Osteoblast (primary cell): ENCODE data around the gene MAP3K7. TPM values are rescaled to one million over a fixed set of nuclear protein-coding genes. Genes with fewer than 3 reads are reported as not detected.

ENCODE experiments used
- DNase-seq: peaks from one replicate; pipeline ENCODE4 v3.0.0; 2011; ENCODE audit warnings: low spot score, mixed read lengths; ENCODE audit not compliant: insufficient read length; ENCODE audit errors: missing footprints
- H2AFZ ChIP-seq: 2 replicates; pipeline ENCODE4 v1.6.0; 2011; ENCODE audit warnings: mild to moderate bottlenecking, low read length
- H3K27ac ChIP-seq: 2 replicates; pipeline ENCODE4 v1.5.1; 2011; ENCODE audit warnings: mild to moderate bottlenecking, low read depth, low read length, moderate library complexity
- H3K27me3 ChIP-seq: 2 replicates; pipeline ENCODE4 v1.6.0; 2012; ENCODE audit warnings: mild to moderate bottlenecking, control low read depth, inconsistent platforms, low read length, moderate library complexity; ENCODE audit not compliant: insufficient read depth
- H3K36me3 ChIP-seq: 2 replicates; pipeline ENCODE4 v1.5.1; 2011; ENCODE audit warnings: mild to moderate bottlenecking, low read length, control low read depth, moderate library complexity; ENCODE audit not compliant: insufficient read depth
- H3K4me1 ChIP-seq: 2 replicates; pipeline ENCODE4 v1.5.1; 2011; ENCODE audit warnings: mild to moderate bottlenecking, low read length, control low read depth, moderate library complexity; ENCODE audit not compliant: insufficient read depth
- H3K4me2 ChIP-seq: 2 replicates; pipeline ENCODE4 v1.6.0; 2011; ENCODE audit warnings: mild to moderate bottlenecking, low read length; ENCODE audit not compliant: insufficient read depth
- H3K4me3 ChIP-seq: fragments of 200-600 bp; sonication (generic); 3 replicates; pipeline ENCODE4 v1.5.1; 2012; ENCODE audit warnings: mild to moderate bottlenecking, low read length, inconsistent platforms; ENCODE audit not compliant: insufficient read depth
- H3K79me2 ChIP-seq: 2 replicates; pipeline ENCODE4 v1.6.0; 2012; ENCODE audit warnings: mild to moderate bottlenecking, low read length, control low read depth, inconsistent platforms; ENCODE audit not compliant: insufficient read depth
- H3K9me3 ChIP-seq: 2 replicates; pipeline ENCODE4 v1.5.1; 2011; ENCODE audit warnings: low read depth, low read length, control low read depth
- H4K20me1 ChIP-seq: 2 replicates; pipeline ENCODE4 v1.6.0; 2012; ENCODE audit warnings: mild to moderate bottlenecking, low read length, control low read depth; ENCODE audit not compliant: insufficient read depth
- total RNA-seq: library from RNA; depleted of rRNA; stranded (reverse); fragments of >200 nt; gene quantifications from 2 replicates; pipeline ENCODE4 v1.2.3, GENCODE V29; 2012
- TF ChIP-seq, protein P1 (sequence below): IDR thresholded peaks from 2 replicates; pipeline ENCODE4 v1.5.1; 2011; ENCODE audit warnings: mild to moderate bottlenecking, low read depth, low read length, moderate library complexity; ENCODE audit errors: extremely low read depth

The MAP3K7 gene
- total RNA-seq, 1 donor: 38.4 TPM

DNA sequence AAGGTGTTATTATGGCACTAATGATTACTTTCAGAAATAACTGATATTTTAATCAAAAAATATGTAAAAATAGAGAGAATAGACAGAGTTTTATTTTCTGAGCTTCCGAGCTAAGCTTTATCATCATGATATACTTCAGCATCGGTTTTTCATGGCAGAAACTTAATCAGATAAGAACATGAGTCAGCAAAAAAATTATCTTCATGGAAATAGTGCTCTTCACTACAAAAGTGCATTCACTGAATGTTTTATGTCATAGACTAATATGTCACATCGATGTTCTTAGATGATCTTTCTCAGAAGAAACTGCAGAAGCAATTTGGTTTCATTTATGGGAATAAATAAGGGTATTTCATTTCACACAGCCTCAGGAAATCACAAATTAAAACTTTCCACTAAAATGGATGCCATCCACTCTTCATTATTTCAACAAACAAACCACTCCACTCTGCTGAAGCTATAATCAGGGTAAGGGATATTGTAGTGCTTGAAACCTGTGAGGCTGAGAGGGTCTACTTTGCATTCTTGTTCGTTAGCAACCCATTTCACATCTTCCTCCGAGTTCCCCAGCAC lies 10.2 kb upstream of the MAP3K7 start:
- peaks cover 3% of the 10 kb centered on the region for H3K27me3 ChIP-seq
- no peak overlapping the region for H3K4me3 ChIP-seq
- no peaks in the 10 kb centered on the region for H4K20me1 ChIP-seq
- no peaks in the 10 kb centered on the region for H3K79me2 ChIP-seq
- DNase-seq: no peak
- H3K36me3 ChIP-seq: no peaks in the 10 kb centered on the region
- H3K4me1 ChIP-seq: no peaks in the 10 kb centered on the region
- no peaks in the 10 kb centered on the region for H3K9me3 ChIP-seq
- H3K4me2 ChIP-seq: no peak overlapping the region
- H3K27ac ChIP-seq: no peak overlapping the region
- no peak overlapping the region for H2AFZ ChIP-seq
- TF ChIP-seq, protein P1, sequence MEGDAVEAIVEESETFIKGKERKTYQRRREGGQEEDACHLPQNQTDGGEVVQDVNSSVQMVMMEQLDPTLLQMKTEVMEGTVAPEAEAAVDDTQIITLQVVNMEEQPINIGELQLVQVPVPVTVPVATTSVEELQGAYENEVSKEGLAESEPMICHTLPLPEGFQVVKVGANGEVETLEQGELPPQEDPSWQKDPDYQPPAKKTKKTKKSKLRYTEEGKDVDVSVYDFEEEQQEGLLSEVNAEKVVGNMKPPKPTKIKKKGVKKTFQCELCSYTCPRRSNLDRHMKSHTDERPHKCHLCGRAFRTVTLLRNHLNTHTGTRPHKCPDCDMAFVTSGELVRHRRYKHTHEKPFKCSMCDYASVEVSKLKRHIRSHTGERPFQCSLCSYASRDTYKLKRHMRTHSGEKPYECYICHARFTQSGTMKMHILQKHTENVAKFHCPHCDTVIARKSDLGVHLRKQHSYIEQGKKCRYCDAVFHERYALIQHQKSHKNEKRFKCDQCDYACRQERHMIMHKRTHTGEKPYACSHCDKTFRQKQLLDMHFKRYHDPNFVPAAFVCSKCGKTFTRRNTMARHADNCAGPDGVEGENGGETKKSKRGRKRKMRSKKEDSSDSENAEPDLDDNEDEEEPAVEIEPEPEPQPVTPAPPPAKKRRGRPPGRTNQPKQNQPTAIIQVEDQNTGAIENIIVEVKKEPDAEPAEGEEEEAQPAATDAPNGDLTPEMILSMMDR: no peak

DNA sequence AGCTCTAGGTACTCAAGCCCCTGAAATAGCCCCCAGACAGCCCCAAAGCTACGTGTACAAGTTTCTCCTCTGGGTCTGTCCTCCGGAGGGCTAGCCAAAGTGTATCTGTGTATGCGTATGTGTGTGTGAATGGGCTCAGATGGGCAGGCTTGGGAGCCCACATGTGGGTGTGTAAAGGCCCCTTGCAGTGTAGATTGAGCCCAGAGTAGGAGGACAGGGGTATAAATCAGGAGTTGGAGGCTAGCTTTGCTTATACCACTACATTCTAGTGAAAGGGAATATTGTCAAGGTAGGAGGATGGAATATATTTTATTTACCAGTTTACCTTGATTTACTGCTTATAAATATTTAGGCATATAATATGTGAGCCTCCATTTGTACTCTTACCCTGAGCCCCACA lies 9.0 kb upstream of the MAP3K7 start:
- Histone ChIP-seq H3K4me2 (no peak overlapping the region), H4K20me1 (no peaks in the 10 kb centered on the region), H2AFZ (no peak overlapping the region), H3K9me3 (no peaks in the 10 kb centered on the region), H3K27ac (no peak overlapping the region), H3K36me3 (no peaks in the 10 kb centered on the region), H3K27me3 (no peaks in the 10 kb centered on the region), H3K4me3 (no peak overlapping the region), H3K79me2 (no peaks in the 10 kb centered on the region), H3K4me1 (no peaks in the 10 kb centered on the region)
- peak; percentile 65 for DNase-seq
- TF ChIP-seq, protein P1: no peak

GRCh38 chr6:90586546-90586835 lies 381 bp downstream of the MAP3K7 start:
- peak overlapping the region; percentile 91 for H3K4me2 ChIP-seq
- peaks cover 37% of the 10 kb centered on the region for H3K4me1 ChIP-seq
- H3K27ac ChIP-seq: peak overlapping the region; percentile 94
- H3K27me3 ChIP-seq: no peaks in the 10 kb centered on the region
- H3K36me3 ChIP-seq: no peaks in the 10 kb centered on the region
- no peak for DNase-seq
- no peaks in the 10 kb centered on the region for H3K9me3 ChIP-seq
- H2AFZ ChIP-seq: peak overlapping the region; percentile 93
- H3K79me2 ChIP-seq: peaks cover 53% of the 10 kb centered on the region
- H3K4me3 ChIP-seq: peak overlapping the region; percentile 96
- TF ChIP-seq, protein P1: no peak
- H4K20me1 ChIP-seq: peaks cover 43% of the 10 kb centered on the region

DNA sequence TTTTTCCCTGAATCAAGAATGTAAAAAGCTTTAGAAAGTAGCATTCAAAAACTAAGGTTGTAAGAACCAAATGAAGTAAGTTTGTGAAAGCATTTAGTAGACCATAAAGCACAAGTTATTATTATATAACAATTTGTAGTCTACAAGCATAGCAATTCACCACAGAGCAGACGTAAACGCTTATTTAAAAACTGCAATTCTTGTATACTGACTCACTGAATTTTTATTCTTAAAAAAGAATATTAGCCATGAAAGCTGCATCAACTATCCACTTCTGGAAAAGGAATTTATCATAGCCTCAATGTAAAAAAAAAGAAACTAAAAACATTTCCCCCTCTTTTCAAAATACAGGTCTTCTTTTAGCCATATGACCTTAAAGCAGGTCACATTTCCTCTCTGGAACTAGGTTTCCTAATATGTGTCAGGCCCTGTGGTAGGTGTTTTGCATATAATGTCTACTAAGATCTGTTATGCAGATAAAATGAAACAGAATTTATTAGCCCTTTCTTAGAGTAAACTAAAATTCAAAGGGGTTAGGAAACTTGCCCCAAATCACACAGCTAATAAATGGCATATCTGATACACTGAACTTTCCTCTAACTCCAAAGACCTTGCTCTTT lies 2.1 kb downstream of the MAP3K7 start:
- TF ChIP-seq, protein P1: no peak
- peak overlapping the region; percentile 96 for H3K4me3 ChIP-seq
- peaks cover 49% of the 10 kb centered on the region for H4K20me1 ChIP-seq
- no peak overlapping the region for H2AFZ ChIP-seq
- peaks cover 70% of the 10 kb centered on the region for H3K79me2 ChIP-seq
- H3K9me3 ChIP-seq: no peaks in the 10 kb centered on the region
- H3K4me1 ChIP-seq: peaks cover 37% of the 10 kb centered on the region
- peaks cover 2% of the 10 kb centered on the region for H3K36me3 ChIP-seq
- H3K27ac ChIP-seq: peak overlapping the region; percentile 52
- no peaks in the 10 kb centered on the region for H3K27me3 ChIP-seq
- H3K4me2 ChIP-seq: peak overlapping the region; percentile 93
- DNase-seq: no peak
